Suprapubic skin (tissue), 4 donors: ENCODE data around the gene PACC1. TPM values are rescaled to one million over a fixed set of nuclear protein-coding genes. Genes with fewer than 3 reads are reported as not detected.

Experiments used
- DNase-seq, 2 donors: peaks; one replicate each; pipeline ENCODE4 v3.0.0-alpha.2; 2019; ENCODE audit warnings: low spot score in 2 of 2
- H3K27ac ChIP-seq: fragments of 200-600 bp; sonication (generic); one replicate; pipeline ENCODE4 v1.5.1; 2019
- H3K27me3 ChIP-seq: fragments of 200-600 bp; sonication (generic); one replicate; pipeline ENCODE4 v1.5.1; 2019
- H3K36me3 ChIP-seq: fragments of 200-600 bp; sonication (generic); one replicate; pipeline ENCODE4 v1.5.1; 2019
- H3K4me1 ChIP-seq: fragments of 200-600 bp; sonication (generic); one replicate; pipeline ENCODE4 v1.5.1; 2019
- H3K4me3 ChIP-seq: fragments of 200-600 bp; sonication (generic); one replicate; pipeline ENCODE4 v1.5.1; 2019; ENCODE audit warnings: mild to moderate bottlenecking
- H3K9me3 ChIP-seq: fragments of 200-600 bp; sonication (generic); one replicate; pipeline ENCODE4 v1.5.1; 2019
- CTCF ChIP-seq, 2 donors: fragments of 200-600 bp in 1 of 2; fragments of 450-650 bp in 1 of 2; sonication (generic) in 1 of 2; IDR thresholded peaks; one replicate each; pipeline ENCODE4 v1.5.1; 2016 to 2019; ENCODE audit warnings: antibody characterized with exemption in 2 of 2, mild to moderate bottlenecking in 1 of 2, moderate library complexity in 1 of 2
- EP300 ChIP-seq: sonication (generic); formaldehyde crosslinking; IDR thresholded peaks from one replicate; pipeline ENCODE4 v1.6.1; 2017; ENCODE audit warnings: antibody characterized with exemption
- POLR2A ChIP-seq, 2 donors: fragments of 450-650 bp; IDR thresholded peaks; one replicate each; pipeline ENCODE4 v1.6.1; 2017; ENCODE audit warnings: antibody characterized with exemption in 2 of 2, mild to moderate bottlenecking in 2 of 2, moderate library complexity in 2 of 2
- POLR2AphosphoS5 ChIP-seq, 3 donors: sonication (generic); formaldehyde crosslinking; IDR thresholded peaks; one replicate each; pipeline ENCODE4 v1.6.1; 2017; ENCODE audit warnings: antibody characterized with exemption in 3 of 3
- WGBS: methylation state at CpG from one replicate; pipeline ENCODE4 v1.1.5; 2018; 5-methylcytosine and 5-hydroxymethylcytosine counted together
- total RNA-seq, 4 donors: library from RNA; depleted of rRNA; stranded (reverse); fragments of >200 nt; gene quantifications; one replicate each; pipeline ENCODE4 v1.1.0, GENCODE V29; 2016

Gene PACC1
- total RNA-seq, 4 donors from 2014 or later: 3.3 to 11.9 (median 4.7) TPM

- Histone ChIP-seq H3K4me3 (no peak overlapping the region), H3K9me3 (no peaks in the 10 kb centered on the region), H3K36me3 (peaks cover 27% of the 10 kb centered on the region), H3K27ac (no peak overlapping the region), H3K4me1 (peaks cover 16% of the 10 kb centered on the region), H3K27me3 (no peaks in the 10 kb centered on the region)
- TF ChIP-seq EP300 (no peak), POLR2A (IDR thresholded peaks at IDR 0.05) (no peak), CTCF (IDR thresholded peaks at IDR 0.05) (no peak), POLR2AphosphoS5 (IDR thresholded peaks at IDR 0.05) (no peak)
- 96% methylated on average over 6 of the region's 8 CpGs for WGBS
- DNase-seq: no peak
These were observed 4.4 kb downstream of the PACC1 start for GRCh38 chr1:212410231-212410820.

GRCh38 chr1:212402666-212403321 is 11.9 kb downstream of the PACC1 start:
- Histone ChIP-seq H3K27me3 (no peaks in the 10 kb centered on the region), H3K36me3 (peaks cover 8% of the 10 kb centered on the region), H3K27ac (no peak overlapping the region), H3K4me1 (no peaks in the 10 kb centered on the region), H3K9me3 (no peaks in the 10 kb centered on the region), H3K4me3 (no peak overlapping the region)
- DNase-seq: no peak
- TF ChIP-seq EP300 (no peak), POLR2AphosphoS5 (IDR thresholded peaks at IDR 0.05) (no peak), CTCF (IDR thresholded peaks at IDR 0.05) (no peak), POLR2A (IDR thresholded peaks at IDR 0.05) (no peak)
- WGBS: 72% methylated on average over 7 of the region's 7 CpGs

GRCh38 chr1:212401838-212402582 is 12.7 kb downstream of the PACC1 start:
- WGBS: 64% methylated on average over 7 of the region's 7 CpGs
- Histone ChIP-seq H3K27me3 (no peaks in the 10 kb centered on the region), H3K9me3 (no peaks in the 10 kb centered on the region), H3K36me3 (peaks cover 7% of the 10 kb centered on the region), H3K27ac (no peak overlapping the region), H3K4me1 (no peaks in the 10 kb centered on the region), H3K4me3 (no peak overlapping the region)
- no peak for TF ChIP-seq POLR2A (IDR thresholded peaks at IDR 0.05)
- no peak for TF ChIP-seq POLR2AphosphoS5 (IDR thresholded peaks at IDR 0.05)
- TF ChIP-seq CTCF (IDR thresholded peaks at IDR 0.05): no peak
- TF ChIP-seq EP300: no peak
- no peak for DNase-seq

- Histone ChIP-seq H3K9me3 (peaks cover 6% of the 10 kb centered on the region), H3K4me1 (no peaks in the 10 kb centered on the region), H3K27me3 (no peaks in the 10 kb centered on the region), H3K4me3 (no peak overlapping the region), H3K36me3 (peaks cover 3% of the 10 kb centered on the region), H3K27ac (no peak overlapping the region)
- TF ChIP-seq CTCF (IDR thresholded peaks at IDR 0.05) (no peak), EP300 (no peak), POLR2A (IDR thresholded peaks at IDR 0.05) (no peak), POLR2AphosphoS5 (IDR thresholded peaks at IDR 0.05) (no peak)
- DNase-seq: no peak
- WGBS: 95% methylated on average over 4 of the region's 4 CpGs
These were observed 13.6 kb downstream of the PACC1 start for GRCh38 chr1:212401042-212401441.

GRCh38 chr1:212397171-212397570 is 17.5 kb downstream of the PACC1 start:
- WGBS: 92% methylated on average over 1 of the region's 1 CpG
- no peaks in the 10 kb centered on the region for H3K36me3 ChIP-seq
- no peaks in the 10 kb centered on the region for H3K4me1 ChIP-seq
- TF ChIP-seq POLR2AphosphoS5 (IDR thresholded peaks at IDR 0.05) (no peak), CTCF (IDR thresholded peaks at IDR 0.05) (no peak), EP300 (no peak), POLR2A (IDR thresholded peaks at IDR 0.05) (no peak)
- no peaks in the 10 kb centered on the region for H3K27me3 ChIP-seq
- no peak overlapping the region for H3K4me3 ChIP-seq
- DNase-seq: no peak
- peaks cover 6% of the 10 kb centered on the region for H3K9me3 ChIP-seq
- H3K27ac ChIP-seq: no peak overlapping the region
